Measurements from ENCODE around the gene ATP2A2.

DNA sequence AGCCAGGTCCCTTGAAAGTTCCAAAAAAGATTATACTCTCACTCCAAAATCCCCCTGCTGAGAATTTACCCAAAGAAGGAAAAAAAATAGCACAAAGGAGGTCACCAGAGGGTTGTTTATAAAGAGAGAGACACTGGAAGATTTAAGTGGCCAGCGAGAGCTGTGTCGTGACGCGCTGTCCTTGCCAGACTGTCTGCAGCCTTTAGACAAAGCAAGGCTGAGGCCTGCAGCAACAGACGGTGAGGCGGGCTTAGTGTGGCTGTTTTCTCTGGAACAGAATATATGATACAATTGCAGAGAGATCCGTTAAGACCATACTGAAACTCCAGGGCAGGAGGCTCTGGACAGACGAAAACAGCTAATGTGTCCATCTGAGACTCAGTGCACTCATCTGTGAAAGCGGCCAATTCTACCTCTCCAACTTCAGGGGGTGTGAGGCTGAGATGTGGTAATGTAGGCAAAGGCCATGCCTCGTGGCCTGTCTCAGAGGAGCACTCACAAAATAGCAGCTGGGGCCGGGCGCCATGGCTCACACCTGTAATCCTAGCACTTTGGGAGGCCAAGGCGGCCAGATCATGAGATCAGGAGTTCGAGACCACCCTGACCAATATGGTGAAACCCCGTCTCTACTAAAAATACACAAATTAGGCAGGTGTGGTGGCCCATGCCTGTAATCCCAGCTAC is 86.3 kb downstream of the ATP2A2 start:
- no peak for TF ChIP-seq CTCF (IDR thresholded peaks at IDR 0.05)
- no peak for TF ChIP-seq POLR2A (IDR thresholded peaks at IDR 0.05)
